Epithelial cell of proximal tubule (primary cell): Measurements from ENCODE around the gene GPR146. TPM values are rescaled to one million over a fixed set of nuclear protein-coding genes. Genes with fewer than 3 reads are reported as not detected.

Source experiments
- DNase-seq: peaks from one replicate; pipeline ENCODE4 v3.0.0-alpha.2; 2011; ENCODE audit warnings: low read depth
- H3K4me3 ChIP-seq: 2 replicates; pipeline ENCODE4 v1.5.1; 2011; ENCODE audit warnings: low read depth, mild to moderate bottlenecking, low read length
- total RNA-seq: library from RNA; depleted of rRNA; stranded (reverse); fragments of >200 nt; gene quantifications from 2 replicates; pipeline ENCODE4 v1.2.3, GENCODE V29; 2015
- TF ChIP-seq, protein P1 (sequence below): conservative IDR thresholded peaks from 2 replicates; pipeline ENCODE4 v1.5.1; 2012; ENCODE audit warnings: low read depth, mild to moderate bottlenecking, low read length

GPR146 gene, protein sequence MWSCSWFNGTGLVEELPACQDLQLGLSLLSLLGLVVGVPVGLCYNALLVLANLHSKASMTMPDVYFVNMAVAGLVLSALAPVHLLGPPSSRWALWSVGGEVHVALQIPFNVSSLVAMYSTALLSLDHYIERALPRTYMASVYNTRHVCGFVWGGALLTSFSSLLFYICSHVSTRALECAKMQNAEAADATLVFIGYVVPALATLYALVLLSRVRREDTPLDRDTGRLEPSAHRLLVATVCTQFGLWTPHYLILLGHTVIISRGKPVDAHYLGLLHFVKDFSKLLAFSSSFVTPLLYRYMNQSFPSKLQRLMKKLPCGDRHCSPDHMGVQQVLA
- 0.23 TPM in 1 of 2 replicates, not detected in the other for total RNA-seq

DNA sequence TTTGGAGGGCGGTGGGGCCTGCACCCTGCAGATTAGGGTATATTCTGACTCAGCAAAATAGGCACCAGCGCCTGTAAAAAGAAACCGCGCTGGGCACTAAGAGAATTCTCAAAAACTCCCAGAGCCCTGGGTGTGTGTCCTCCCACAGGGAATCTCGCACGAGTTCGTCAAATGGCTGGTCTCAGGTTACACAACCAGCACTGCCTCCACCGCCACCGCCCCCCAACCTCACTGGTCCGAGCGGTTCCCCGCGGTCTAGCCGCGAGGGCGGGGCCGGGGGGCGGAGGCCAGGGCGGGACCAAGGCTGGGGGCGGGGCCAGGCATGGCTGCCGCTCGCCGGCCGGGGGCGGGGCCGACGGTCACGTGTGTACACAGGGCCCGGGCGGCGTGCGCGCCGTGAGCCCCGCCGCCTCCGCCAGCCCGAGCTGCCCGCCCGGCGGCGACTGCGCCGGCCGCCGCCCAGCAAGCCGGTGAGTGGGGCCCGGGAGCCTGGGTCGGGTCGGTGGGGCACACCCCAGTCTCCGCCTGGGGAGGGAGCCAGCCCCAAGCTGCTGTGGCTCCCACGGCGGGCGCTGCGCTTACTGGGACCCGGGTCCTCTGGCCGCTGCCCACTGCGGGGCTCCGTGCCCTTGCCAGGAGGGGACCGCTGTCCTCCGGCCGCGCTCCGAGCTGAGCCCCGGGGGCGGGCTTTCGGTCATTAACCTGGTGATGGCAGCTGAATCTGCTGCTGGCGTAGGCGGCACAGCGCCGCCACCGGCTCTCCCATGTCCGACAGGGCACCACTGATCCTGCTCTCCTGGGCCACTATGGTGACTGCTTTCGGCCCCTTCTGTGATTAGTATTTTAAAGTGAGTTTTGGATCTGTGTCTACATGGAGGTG, at the start of gene GPR146:
TSS of gene GPR146 (plus strand) at position 358 of the 880 bp plus-strand sequence. CDS start 12,970 bp downstream, outside the sequence.
- peak within 1 kb of the TSS; percentile 68 for H3K4me3 ChIP-seq
- TF ChIP-seq, protein P1, sequence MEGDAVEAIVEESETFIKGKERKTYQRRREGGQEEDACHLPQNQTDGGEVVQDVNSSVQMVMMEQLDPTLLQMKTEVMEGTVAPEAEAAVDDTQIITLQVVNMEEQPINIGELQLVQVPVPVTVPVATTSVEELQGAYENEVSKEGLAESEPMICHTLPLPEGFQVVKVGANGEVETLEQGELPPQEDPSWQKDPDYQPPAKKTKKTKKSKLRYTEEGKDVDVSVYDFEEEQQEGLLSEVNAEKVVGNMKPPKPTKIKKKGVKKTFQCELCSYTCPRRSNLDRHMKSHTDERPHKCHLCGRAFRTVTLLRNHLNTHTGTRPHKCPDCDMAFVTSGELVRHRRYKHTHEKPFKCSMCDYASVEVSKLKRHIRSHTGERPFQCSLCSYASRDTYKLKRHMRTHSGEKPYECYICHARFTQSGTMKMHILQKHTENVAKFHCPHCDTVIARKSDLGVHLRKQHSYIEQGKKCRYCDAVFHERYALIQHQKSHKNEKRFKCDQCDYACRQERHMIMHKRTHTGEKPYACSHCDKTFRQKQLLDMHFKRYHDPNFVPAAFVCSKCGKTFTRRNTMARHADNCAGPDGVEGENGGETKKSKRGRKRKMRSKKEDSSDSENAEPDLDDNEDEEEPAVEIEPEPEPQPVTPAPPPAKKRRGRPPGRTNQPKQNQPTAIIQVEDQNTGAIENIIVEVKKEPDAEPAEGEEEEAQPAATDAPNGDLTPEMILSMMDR: peak; percentile 61
- peak; percentile 49 for DNase-seq

DNA sequence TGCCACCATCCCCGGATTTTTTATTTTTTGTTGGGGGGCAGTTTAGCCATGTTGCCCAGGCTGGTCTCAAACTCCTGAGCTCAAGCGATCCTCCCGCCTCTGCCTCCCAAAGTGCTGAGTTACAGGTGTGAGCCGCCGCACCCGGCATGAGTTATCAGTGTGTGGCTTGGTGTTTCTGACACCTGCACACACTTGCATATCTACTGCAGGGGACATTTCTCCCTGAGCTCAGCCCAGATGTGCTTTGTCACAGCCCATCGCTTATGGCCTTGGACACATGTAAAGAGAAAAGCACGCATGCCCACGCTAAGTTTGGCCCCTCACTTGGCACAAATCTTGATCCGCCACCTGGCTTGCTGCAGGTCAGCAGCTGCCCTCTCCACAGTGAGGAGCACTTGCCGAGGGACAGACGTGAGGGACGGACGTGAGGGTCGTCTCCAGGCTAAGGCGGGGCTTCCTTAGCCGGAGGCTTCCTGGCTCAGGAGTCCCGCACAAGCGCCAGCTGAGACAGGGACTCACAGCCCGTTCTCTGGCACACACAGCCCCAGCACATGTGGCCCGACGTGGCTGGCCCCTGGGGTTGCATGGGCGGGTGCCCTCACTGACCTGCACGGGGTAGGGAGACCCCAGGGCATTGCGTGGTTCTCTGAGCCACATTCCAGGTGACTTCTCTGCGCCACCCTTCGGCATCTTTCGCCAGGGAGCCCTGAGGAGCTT, 49.6 kb upstream of the GPR146 start:
- TF ChIP-seq, protein P1: no peak
- no peak overlapping the region for H3K4me3 ChIP-seq
- no peak for DNase-seq

DNA sequence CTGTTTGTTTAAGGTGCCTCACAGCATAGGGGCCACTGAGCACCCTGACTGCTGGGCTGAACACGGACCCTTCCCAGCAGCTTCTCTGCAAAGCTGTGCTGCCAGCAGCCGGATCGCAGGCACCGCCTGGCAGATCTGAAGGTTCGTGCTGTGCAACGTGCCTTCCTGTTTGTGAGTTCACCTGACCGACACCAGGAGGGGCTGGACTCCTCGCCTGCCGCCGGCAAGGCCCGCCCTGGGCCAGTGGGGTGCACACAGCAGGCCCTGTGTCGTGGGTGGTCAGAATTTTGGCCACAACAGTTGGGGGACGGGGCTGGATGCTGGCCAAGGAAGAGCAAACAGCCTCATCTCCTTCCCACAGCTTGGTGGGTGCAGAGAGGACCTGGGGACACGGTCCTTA, 48.8 kb upstream of the GPR146 start:
- TF ChIP-seq, protein P1: no peak
- no peak for DNase-seq
- no peak overlapping the region for H3K4me3 ChIP-seq

GRCh38 chr7:996079-996872, 48.1 kb upstream of the GPR146 start:
- TF ChIP-seq, protein P1: no peak
- H3K4me3 ChIP-seq: no peak overlapping the region
- no peak for DNase-seq

GRCh38 chr7:997404-998395, 46.6 kb upstream of the GPR146 start:
- no peak overlapping the region for H3K4me3 ChIP-seq
- TF ChIP-seq, protein P1: no peak
- DNase-seq: no peak
